Stimulated activated CD4-positive, alpha-beta T cell treated with anti-CD3 and anti-CD28 coated beads, Interleukin-4, amount 100 ng/mL, for 1 hour (primary cell): ENCODE data around the gene PRKAG2.
A peak's percentile ranks its signal among the peaks of the same experiment; 100 is the strongest.
"Not testable (repeated sequence)": the region's sequence is repeated elsewhere in the genome, so short reads cannot be mapped to it uniquely, and the experiment has no call there.

Experiments used
- DNase-seq: peaks from one replicate; pipeline ENCODE4 v3.0.0-alpha.2; 2020

PRKAG2 gene

GRCh38 chr7:151883857-151884256 lies 6.9 kb upstream of the PRKAG2 start:
- DNase-seq, result no peak

GRCh38 chr7:151882734-151883133 lies 5.8 kb upstream of the PRKAG2 start:
- DNase-seq, result no peak

- no peak for DNase-seq
These were observed 3.8 kb upstream of the PRKAG2 start for GRCh38 chr7:151880688-151881087.

GRCh38 chr7:151877911-151878835 lies 1.3 kb upstream of the PRKAG2 start:
- no peak for DNase-seq

GRCh38 chr7:151875942-151876898 lies 695 bp downstream of the PRKAG2 start:
- DNase-seq, result peak; percentile 76

- DNase-seq, result not testable (repeated sequence)
These were observed 2.4 kb downstream of the PRKAG2 start for GRCh38 chr7:151874479-151874878.

- DNase-seq, result no peak
These were observed 3.4 kb downstream of the PRKAG2 start for GRCh38 chr7:151873402-151873965.

- DNase-seq, result no peak
These were observed 4.1 kb downstream of the PRKAG2 start for GRCh38 chr7:151872531-151873401.

GRCh38 chr7:151871904-151872303 lies 5.0 kb downstream of the PRKAG2 start:
- no peak for DNase-seq

GRCh38 chr7:151871189-151871735 lies 5.7 kb downstream of the PRKAG2 start:
- DNase-seq, result no peak

GRCh38 chr7:151869968-151870918 lies 6.7 kb downstream of the PRKAG2 start:
- no peak for DNase-seq

- DNase-seq, result no peak
These were observed 7.5 kb downstream of the PRKAG2 start for GRCh38 chr7:151869455-151869854.

GRCh38 chr7:151869109-151869428 lies 7.8 kb downstream of the PRKAG2 start:
- DNase-seq, result no peak

GRCh38 chr7:151868396-151869108 lies 8.4 kb downstream of the PRKAG2 start:
- no peak for DNase-seq

GRCh38 chr7:151867912-151868311 lies 9.0 kb downstream of the PRKAG2 start:
- DNase-seq, result no peak

- DNase-seq, result no peak
These were observed 9.9 kb downstream of the PRKAG2 start for GRCh38 chr7:151866761-151867655.

- no peak for DNase-seq
These were observed 10.9 kb downstream of the PRKAG2 start for GRCh38 chr7:151866028-151866427.

- no peak for DNase-seq
These were observed 11.7 kb downstream of the PRKAG2 start for GRCh38 chr7:151865070-151865670.

GRCh38 chr7:151864561-151864960 lies 12.4 kb downstream of the PRKAG2 start:
- DNase-seq, result no peak
